Camera-type eye (tissue), 1 donor: ENCODE results near the gene ANO4. TPM values are rescaled to one million over a fixed set of nuclear protein-coding genes. Genes with fewer than 3 reads are reported as not detected.

ENCODE experiments used
- total RNA-seq: library from RNA; depleted of rRNA; stranded (reverse); fragments of >200 nt; gene quantifications from one replicate; pipeline ENCODE4 v1.2.3, GENCODE V29; 2014

ANO4 gene
- total RNA-seq, result 3.1 TPM

DNA sequence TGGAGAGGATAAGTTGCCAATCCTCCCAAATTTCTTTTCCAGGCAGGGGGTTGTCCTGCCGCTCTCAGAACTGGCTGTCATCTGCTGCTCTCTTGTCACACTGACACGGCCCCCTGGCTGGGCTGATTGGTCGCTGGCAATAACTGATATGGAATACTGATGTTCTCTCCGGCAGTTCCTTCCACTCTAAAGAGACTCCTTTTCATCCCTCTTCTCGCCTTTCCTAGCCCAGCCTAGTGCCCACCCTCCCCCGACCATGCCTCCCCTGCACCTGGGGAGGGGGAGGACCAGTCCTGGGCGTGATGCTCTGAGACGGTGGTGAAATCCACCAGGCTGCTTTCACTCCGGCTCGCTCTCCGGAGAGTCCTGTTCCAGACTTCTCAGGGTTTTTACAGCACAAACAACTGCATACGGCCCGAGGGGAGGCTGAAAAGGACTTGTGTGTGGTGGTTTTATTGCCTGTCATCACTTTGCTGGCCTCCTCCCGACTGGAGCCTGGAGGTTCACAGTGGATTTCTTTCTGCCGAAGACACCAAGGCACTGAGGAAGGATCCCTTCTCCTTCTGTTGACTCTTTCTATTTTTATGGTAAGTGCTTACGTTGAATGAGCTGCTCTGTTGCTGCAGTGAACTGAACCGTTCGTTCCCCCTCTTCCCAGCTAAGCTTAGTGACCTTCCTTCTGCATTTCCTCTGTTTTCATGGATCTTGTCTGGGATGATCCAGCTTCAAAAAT lies at the start of gene ANO4:
Gene ANO4 (plus strand): TSS at position 336 of the 733 bp plus-strand sequence. CDS start 107,010 bp downstream, outside the sequence.

Other genes with a start within 250 kb of the ANO4 start
- 36.3 TPM for gene GAS2L3, start 221.1 kb upstream of the ANO4 start, total RNA-seq